DMS53 treated with DMSO at 0.1 percent for 48 hours (cell line): ENCODE results near the gene FBXL17.

Experiments used
- DNase-seq: peaks from one replicate; lab custom pipeline; 2025; ENCODE audit not compliant: unreplicated experiment; lab: John Stamatoyannopoulos, UW

The FBXL17 gene

DNA sequence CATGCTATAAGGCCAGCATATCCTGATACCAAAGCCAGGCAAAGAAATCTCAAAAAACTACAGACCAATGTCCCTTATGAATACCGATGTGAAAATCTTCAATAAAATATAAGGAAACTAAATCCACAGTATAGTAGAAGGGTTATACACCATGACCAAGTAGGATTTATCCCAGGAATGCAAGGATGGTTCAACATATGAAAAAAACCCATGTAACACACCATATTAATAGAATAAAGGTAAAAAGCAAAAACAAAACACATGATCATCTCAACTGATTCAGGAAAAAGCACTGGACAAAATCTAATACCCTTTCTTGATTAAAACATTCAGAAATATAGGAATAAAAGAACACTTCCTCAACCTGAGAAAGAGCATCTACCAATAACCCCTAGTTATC lies 6.1 kb downstream of the FBXL17 start:
- no peak for DNase-seq

DNA sequence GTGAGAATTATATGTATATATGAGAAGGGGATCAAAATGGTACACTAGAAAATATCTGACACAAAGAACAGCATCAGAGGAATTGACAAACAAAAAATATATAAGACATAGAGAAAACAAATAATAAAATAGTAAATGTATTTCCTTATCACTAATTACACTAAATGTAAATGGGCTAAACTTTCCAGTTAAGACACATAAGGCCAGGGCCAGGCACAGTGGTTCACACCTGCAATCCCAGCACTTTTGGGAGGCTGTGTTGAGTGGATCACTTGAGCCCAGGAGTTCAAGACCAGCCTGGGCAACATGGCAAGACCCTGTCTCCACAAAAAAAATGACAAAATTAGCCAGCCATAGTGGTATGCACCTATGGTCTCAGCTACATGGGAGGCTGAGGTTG lies 8.5 kb downstream of the FBXL17 start:
- DNase-seq: no peak

DNA sequence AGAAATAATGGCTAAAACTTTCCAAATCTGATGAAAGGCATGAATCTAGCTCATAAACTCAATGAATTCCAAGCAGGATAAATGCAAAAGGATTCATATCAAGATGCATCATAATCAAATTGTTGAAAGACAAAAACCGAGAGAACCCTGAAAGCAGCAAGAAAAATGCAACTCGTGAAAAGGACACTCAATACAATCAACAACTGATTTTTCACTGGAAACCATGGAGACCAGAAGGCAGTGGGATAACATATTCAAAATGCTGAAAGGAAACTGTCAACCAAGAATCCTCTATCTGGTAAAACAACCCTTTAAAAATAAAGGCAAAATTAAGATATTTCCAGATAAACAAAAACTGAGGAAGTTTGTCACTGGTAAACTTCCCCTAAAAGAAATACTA lies 9.5 kb downstream of the FBXL17 start:
- DNase-seq: no peak

GRCh38 chr5:108371263-108371662 lies 10.6 kb downstream of the FBXL17 start:
- no peak for DNase-seq

DNA sequence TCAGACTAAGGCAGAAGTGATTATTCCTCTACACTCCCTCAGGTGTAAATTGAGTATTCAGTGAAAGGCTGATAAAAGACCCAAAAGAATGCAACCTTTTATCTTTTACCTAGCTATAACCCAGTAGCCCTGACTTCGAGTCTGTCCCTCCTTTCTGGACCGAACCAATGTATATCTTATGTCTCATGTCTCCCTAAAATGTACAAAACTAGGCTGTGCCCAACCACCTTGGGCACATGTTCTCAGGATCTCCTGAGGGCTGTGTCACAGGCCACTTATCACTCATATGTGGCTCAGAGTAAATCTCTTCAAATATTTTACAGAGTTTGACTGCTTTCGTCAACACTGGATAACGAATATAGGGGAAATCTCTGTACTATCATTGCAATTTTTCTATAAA lies 12.7 kb downstream of the FBXL17 start:
- DNase-seq: no peak

- no peak for DNase-seq
Measured at GRCh38 chr5:108367679-108368334, 14.1 kb downstream of the FBXL17 start.

GRCh38 chr5:108366500-108366899 lies 15.4 kb downstream of the FBXL17 start:
- no peak for DNase-seq

DNA sequence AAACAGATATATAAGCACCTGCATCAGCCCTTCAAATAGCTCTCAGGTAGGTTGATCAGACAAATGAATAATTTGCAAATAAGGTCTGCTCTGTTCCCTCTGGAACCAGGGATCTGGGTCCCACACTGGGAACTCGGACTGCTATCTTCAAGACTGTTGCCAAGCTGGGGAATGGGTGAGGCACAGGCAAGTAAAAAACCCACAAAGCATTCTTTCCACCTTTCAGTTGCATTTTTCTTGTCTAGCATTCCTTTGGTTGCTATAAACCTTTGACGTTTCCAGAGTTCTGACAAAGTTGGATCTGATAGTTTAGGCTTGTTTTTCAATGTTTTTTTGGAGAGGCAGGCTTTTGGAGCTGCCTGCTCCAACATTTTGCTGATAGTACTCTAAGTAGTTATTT lies 20.1 kb downstream of the FBXL17 start:
- no peak for DNase-seq

DNA sequence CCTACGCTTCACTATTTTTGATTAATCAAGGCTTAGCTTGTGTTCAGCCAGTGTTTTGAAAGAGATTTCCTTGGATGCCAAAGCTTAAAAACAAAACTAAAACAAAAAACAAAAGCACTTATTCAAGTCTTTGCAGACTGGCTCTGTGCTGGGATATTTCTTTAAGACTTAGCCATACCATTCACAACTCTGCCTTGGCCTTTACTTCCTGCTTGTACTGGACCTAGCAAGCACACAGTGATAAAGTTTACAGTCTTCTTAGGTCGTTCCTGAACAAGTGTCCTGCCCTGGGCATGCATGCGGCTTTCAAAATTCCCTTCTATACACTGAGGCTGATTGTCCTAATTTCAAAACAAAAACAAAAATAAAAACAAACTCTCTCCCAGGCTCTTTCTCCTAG lies 20.7 kb downstream of the FBXL17 start:
- DNase-seq: no peak

- no peak for DNase-seq
Measured at GRCh38 chr5:108360280-108360679, 21.6 kb downstream of the FBXL17 start.

DNA sequence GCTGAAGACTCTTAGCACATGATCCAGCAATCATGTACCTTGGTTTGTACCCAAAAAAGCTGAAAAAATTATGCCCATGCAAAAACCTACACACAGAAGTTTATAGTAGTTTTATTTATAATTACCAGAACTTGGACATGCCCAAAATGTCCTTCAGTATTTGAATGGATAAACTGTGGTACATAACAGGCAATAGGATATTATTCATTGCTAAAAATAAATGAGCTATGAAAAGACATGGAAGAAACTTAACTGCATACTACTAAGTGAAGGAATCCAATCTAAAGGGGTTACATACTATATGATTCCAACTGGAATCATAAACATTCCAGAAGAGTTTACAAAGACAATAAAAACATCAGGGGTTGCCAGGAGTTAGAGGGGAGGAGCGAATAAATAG lies 25.6 kb downstream of the FBXL17 start:
- no peak for DNase-seq

DNA sequence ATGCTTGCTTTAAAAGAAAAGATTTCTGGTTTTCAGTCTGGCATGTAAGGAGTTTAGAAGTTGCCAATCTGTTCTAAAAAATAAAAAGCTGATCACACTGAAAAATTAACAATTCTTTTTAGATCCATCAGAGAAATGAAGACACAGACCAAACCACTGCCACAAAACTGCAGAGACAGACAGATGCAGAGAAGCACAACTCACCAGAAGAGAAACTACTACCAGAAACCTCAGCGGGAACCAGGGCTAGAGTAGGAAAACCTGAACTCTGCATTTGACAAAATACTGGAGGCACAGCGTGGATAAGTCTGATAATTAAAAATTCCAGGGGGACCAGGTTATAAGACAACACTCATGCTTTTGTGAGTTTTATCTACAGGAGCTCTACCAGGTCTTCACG lies 28.8 kb downstream of the FBXL17 start:
- DNase-seq: no peak

DNA sequence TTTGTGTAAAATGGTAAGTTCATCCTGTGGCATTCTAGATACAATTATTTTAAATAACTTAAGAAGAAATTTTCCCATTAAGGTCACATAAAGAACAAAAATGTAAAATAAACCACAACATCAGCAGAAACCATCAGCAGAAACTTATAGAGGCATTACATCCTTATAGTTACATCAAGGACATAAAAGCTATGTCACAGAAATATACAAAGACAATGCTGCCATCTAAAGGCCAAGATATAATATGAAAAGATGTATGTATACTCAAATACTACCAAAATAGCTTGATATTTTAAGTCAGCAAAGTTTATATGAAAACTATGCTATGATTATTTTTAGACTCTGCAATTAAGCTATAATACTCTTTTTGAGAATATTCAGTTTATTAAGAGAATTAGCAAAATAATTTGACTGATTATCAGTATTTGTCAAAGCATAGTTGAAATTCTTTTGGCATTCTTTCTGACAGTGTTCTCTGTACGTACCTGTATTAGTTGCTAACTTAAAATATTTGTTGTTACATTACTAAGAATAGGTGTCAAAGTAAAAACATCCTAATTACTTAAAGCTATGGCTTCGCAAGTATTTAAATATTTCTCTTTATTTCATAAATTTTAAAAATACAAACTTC lies 36.2 kb downstream of the FBXL17 start:
- DNase-seq: peak; percentile 81

GRCh38 chr5:108344103-108344822 lies 37.6 kb downstream of the FBXL17 start:
- no peak for DNase-seq

DNA sequence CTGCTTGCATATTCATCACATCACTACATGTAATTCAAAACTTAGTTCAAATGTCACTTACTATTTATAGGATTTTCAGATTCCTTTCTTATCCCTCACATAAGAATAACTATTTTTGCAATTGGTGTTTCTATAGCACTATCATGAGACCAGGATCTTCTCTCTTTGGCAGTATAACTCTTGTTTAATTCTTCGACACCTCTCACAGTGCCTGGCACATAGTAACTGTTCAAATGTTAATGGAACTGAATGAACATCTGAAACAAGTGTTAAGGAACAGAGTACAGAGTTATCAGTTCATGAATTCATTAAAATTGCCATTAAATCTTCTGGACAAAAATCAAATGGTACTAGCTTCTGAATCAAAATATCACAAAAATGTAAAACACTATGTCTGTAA lies 40.0 kb downstream of the FBXL17 start:
- no peak for DNase-seq

GRCh38 chr5:108340131-108340530 lies 41.8 kb downstream of the FBXL17 start:
- DNase-seq: no peak

- DNase-seq: no peak
Measured at GRCh38 chr5:108339220-108339619, 42.7 kb downstream of the FBXL17 start.

DNA sequence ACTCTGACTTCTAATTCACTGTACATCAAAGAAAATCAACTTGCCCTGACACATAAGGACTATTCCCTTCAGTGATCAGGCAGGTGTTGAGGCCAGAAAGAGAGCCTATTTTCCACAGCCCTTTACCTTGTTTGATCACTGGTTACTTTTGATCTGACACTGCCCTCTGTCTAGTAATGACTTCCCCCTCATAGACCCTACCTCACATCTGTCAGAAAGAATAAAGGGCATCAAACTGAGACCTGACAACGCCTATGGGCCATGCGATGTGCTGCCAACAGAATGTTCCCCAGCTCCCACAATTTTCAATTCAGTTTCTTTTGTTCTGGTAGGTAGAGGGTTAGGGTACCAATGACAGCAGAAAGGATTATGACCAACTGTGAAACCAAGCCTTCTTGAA lies 47.7 kb downstream of the FBXL17 start:
- DNase-seq: no peak

GRCh38 chr5:108326982-108327381 lies 54.9 kb downstream of the FBXL17 start:
- DNase-seq: no peak

- no peak for DNase-seq
Measured at GRCh38 chr5:108324886-108325285, 57.0 kb downstream of the FBXL17 start.

- no peak for DNase-seq
Measured at GRCh38 chr5:108321341-108321740, 60.6 kb downstream of the FBXL17 start.

DNA sequence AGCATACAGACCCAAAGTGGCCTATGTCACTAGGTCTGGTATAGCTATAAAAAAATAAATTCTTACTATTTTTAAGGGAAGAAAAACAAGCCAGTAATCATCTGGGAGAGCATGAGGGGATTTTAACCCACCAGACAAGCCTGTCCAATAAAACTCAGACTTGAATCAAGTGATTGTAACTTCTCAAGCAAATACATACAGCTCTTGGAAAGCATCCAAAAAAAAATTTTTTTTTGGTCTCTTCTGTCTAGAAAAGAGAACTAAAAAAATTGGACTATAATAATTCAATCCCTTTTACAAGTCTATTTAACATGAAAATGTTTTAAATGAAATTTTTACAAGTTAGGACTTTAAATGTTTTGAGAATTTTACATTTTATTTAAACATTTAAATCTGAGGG lies 61.7 kb downstream of the FBXL17 start:
- DNase-seq: no peak
